GM23338 (cell line): ENCODE results near the gene CDYL. TPM values are rescaled to one million over a fixed set of nuclear protein-coding genes. Genes with fewer than 3 reads are reported as not detected.

ENCODE experiments used
- ATAC-seq: fragments of 200-7000 bp; cut with Tn5 transposase; 3 replicates; pipeline ENCODE4 v1.9.1; 2020
- DNase-seq: peaks from one replicate; pipeline ENCODE4 v3.0.0-alpha.2; 2015; ENCODE audit warnings: low spot score
- H2AFZ ChIP-seq: fragments of 200-600 bp; sonication (generic); 2 replicates; pipeline ENCODE4 v1.8.0; 2016; ENCODE audit warnings: antibody characterized with exemption, mild to moderate bottlenecking, moderate library complexity
- H3F3A ChIP-seq: fragments of 200-600 bp; sonication (generic); replicated peaks from 2 replicates; pipeline ENCODE4 v1.8.0; 2017; ENCODE audit warnings: antibody characterized with exemption, mixed run types, low read depth
- H3K27ac ChIP-seq: fragments of 200-600 bp; sonication (generic); 2 replicates; pipeline ENCODE4 v1.6.1; 2016; ENCODE audit warnings: low read depth
- H3K27me3 ChIP-seq: fragments of 200-600 bp; sonication (generic); 2 replicates; pipeline ENCODE4 v1.8.0; 2016; ENCODE audit warnings: mild to moderate bottlenecking, mixed run types, moderate library complexity; ENCODE audit not compliant: insufficient read depth
- H3K36me3 ChIP-seq: fragments of 200-600 bp; sonication (generic); 2 replicates; pipeline ENCODE4 v1.8.0; 2016; ENCODE audit warnings: mild to moderate bottlenecking; ENCODE audit not compliant: insufficient read depth
- H3K4me1 ChIP-seq: fragments of 200-600 bp; sonication (generic); 2 replicates; pipeline ENCODE4 v1.8.0; 2016; ENCODE audit warnings: mild to moderate bottlenecking, moderate library complexity; ENCODE audit not compliant: insufficient read depth
- H3K4me2 ChIP-seq: fragments of 200-600 bp; sonication (generic); 2 replicates; pipeline ENCODE4 v1.7.1; 2017; ENCODE audit warnings: mixed run types
- H3K4me3 ChIP-seq: fragments of 200-600 bp; sonication (generic); 2 replicates; pipeline ENCODE4 v1.6.1; 2016; ENCODE audit warnings: mixed run types
- H3K79me2 ChIP-seq: fragments of 200-600 bp; sonication (generic); replicated peaks from 2 replicates; pipeline ENCODE4 v1.8.0; 2017; ENCODE audit warnings: mild to moderate bottlenecking; ENCODE audit not compliant: insufficient read depth
- H3K9me2 ChIP-seq: fragments of 200-600 bp; sonication (generic); 2 replicates; pipeline ENCODE4 v1.8.0; 2017; ENCODE audit not compliant: insufficient read depth
- H4K20me1 ChIP-seq: fragments of 200-600 bp; sonication (generic); replicated peaks from 2 replicates; pipeline ENCODE4 v1.8.0; 2017; ENCODE audit warnings: mild to moderate bottlenecking; ENCODE audit not compliant: insufficient read depth
- H3K27ac Mint-ChIP-seq: 2 replicates; pipeline ENCODE4 v1.8.0; 2020; ENCODE audit warnings: inconsistent platforms, mild to moderate bottlenecking, moderate library complexity, mixed read lengths
- H3K27me3 Mint-ChIP-seq: 3 replicates; pipeline ENCODE4 v1.8.0; 2022; ENCODE audit warnings: low read depth, mild to moderate bottlenecking, moderate library complexity, mixed read lengths, inconsistent platforms; ENCODE audit not compliant: insufficient read depth, poor library complexity
- H3K36me3 Mint-ChIP-seq: 3 replicates; pipeline ENCODE4 v1.8.0; 2021; ENCODE audit warnings: low read depth, mild to moderate bottlenecking, inconsistent platforms, moderate library complexity, mixed read lengths
- H3K4me1 Mint-ChIP-seq: 3 replicates; pipeline ENCODE4 v1.8.0; 2020; ENCODE audit warnings: mild to moderate bottlenecking, inconsistent platforms, mixed read lengths
- H3K4me3 Mint-ChIP-seq: 3 replicates; pipeline ENCODE4 v1.8.0; 2021; ENCODE audit warnings: moderate library complexity, mild to moderate bottlenecking, inconsistent platforms, mixed read lengths
- H3K9me3 Mint-ChIP-seq: 3 replicates; pipeline ENCODE4 v1.8.0; 2020; ENCODE audit warnings: moderate library complexity, mild to moderate bottlenecking, inconsistent platforms, mixed read lengths
- CREB1 ChIP-seq: fragments of 250-450 bp; sonication (Bioruptor Pico); IDR thresholded peaks from 2 replicates; pipeline ENCODE4 v1.5.0; 2020; ENCODE audit warnings: low read depth, mild to moderate bottlenecking, moderate library complexity
- EZH2 ChIP-seq: fragments of 200-600 bp; sonication (generic); IDR thresholded peaks from one replicate; pipeline ENCODE4 v1.8.0; 2017; ENCODE audit warnings: antibody characterized with exemption, mild to moderate bottlenecking, low read depth; ENCODE audit not compliant: unreplicated experiment
- EZH2phosphoT487 ChIP-seq: fragments of 200-600 bp; sonication (generic); IDR thresholded peaks from one replicate; pipeline ENCODE4 v1.8.1; 2018; ENCODE audit warnings: antibody characterized with exemption; ENCODE audit not compliant: unreplicated experiment
- POLR2AphosphoS5 ChIP-seq: IDR thresholded peaks from 2 replicates; pipeline ENCODE4 v1.6.1; 2016; ENCODE audit warnings: antibody characterized with exemption, low read depth
- ZNF114 ChIP-seq: fragments of 250-450 bp; sonication (Bioruptor Pico); IDR thresholded peaks from 2 replicates; pipeline ENCODE4 v1.5.0; 2020; ENCODE audit warnings: mild to moderate bottlenecking, moderate library complexity
- polyA plus RNA-seq: library from polyadenylated mRNA; unstranded; fragments of >200 nt; fragmentation: Nextera tagmentation; extraction: Ambion mirVana; gene quantifications from 2 replicates; pipeline ENCODE4 v1.2.1, GENCODE V29; 2016
- total RNA-seq: library from RNA; depleted of rRNA; stranded (reverse); fragments of >200 nt; shearing (Covaris generic); gene quantifications from 2 replicates; pipeline ENCODE4 v1.2.3, GENCODE V29; 2014
- TF ChIP-seq, protein P1 (sequence below): IDR thresholded peaks from 2 replicates; pipeline ENCODE4 v1.6.1; 2016; ENCODE audit warnings: antibody characterized with exemption
- TF ChIP-seq, protein P2 (sequence below), 2 experiments: fragments of 200-600 bp in 1 of 2; sonication (generic) in 1 of 2; conservative IDR thresholded peaks; 2 replicates each; pipeline versions ENCODE4 v1.5.1 to v1.6.1; 2016 to 2017; ENCODE audit warnings: antibody characterized with exemption in 2 of 2, low read depth in 2 of 2, mild to moderate bottlenecking in 2 of 2, moderate library complexity in 1 of 2
- TF ChIP-seq, protein P3 (sequence below): fragments of 250-450 bp; sonication (Bioruptor Pico); IDR thresholded peaks from 2 replicates; pipeline ENCODE4 v1.5.0; 2020; ENCODE audit warnings: mild to moderate bottlenecking, moderate library complexity

CDYL gene
- total and polyA plus RNA-seq, 2 experiments from 2014 or later, result 67.2 to 128 TPM

DNA sequence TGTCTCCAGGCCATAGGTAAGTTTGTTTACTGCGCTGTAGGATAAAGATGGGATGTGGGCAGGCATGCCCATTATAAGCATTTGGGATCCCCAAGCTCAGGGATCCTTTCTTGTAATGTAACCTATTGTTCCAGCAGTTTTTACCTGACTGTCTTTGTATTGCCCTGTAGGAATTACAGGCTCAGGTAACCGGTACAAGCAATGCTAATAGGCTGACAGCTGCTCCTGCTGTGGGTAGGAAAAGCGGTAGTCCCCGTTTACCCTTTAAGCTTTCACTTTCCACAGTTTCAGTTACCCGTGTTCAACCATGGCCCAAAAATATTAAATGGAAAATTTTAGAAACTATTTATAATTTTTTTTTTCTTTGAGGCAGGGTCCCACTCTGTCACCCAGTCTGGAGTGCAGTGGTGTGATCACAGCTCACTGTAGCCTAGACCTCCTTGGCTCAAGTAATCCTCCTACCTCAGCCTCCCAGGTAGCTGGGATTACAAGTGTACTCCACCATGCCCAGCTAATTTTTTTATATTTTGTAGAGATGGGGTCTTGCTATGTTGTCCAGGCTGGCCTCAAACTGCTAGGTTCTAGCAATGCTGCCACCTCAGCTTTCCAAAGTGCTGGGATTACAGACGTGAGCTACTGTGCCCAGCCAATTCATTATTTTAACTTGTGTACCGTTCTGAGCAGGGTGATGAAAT, 108.6 kb downstream of the CDYL start:
- Mint-ChIP-seq H3K27ac (peak overlapping the region; percentile 34; the same call in 1 of the 2 replicates), H3K4me1 (peaks cover 69% of the 10 kb centered on the region), H3K36me3 (no peaks in the 10 kb centered on the region), H3K4me3 (no peak overlapping the region), H3K9me3 (no peaks in the 10 kb centered on the region), H3K27me3 (peaks cover 5% of the 10 kb centered on the region)
- Histone ChIP-seq H3K4me3 (no peak overlapping the region), H3K27me3 (no peaks in the 10 kb centered on the region), H3K9me2 (no peaks in the 10 kb centered on the region), H4K20me1 (peaks cover 70% of the 10 kb centered on the region), H3F3A (no peaks in the 10 kb centered on the region), H3K79me2 (peaks cover 100% of the 10 kb centered on the region), H3K36me3 (no peaks in the 10 kb centered on the region), H3K4me2 (peak overlapping the region; percentile 42; the same call in 1 of the 2 replicates), H2AFZ (no peak overlapping the region), H3K4me1 (peaks cover 19% of the 10 kb centered on the region; the same call in 1 of the 2 replicates), H3K27ac (no peak overlapping the region)
- DNase-seq (no peak), ATAC-seq (peak; percentile 90)
- TF ChIP-seq POLR2AphosphoS5, result 0 out of 2 replicates have a peak, but pooled peaks have one; percentile 17
- TF ChIP-seq, protein P1, sequence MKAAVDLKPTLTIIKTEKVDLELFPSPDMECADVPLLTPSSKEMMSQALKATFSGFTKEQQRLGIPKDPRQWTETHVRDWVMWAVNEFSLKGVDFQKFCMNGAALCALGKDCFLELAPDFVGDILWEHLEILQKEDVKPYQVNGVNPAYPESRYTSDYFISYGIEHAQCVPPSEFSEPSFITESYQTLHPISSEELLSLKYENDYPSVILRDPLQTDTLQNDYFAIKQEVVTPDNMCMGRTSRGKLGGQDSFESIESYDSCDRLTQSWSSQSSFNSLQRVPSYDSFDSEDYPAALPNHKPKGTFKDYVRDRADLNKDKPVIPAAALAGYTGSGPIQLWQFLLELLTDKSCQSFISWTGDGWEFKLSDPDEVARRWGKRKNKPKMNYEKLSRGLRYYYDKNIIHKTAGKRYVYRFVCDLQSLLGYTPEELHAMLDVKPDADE, result no peak

DNA sequence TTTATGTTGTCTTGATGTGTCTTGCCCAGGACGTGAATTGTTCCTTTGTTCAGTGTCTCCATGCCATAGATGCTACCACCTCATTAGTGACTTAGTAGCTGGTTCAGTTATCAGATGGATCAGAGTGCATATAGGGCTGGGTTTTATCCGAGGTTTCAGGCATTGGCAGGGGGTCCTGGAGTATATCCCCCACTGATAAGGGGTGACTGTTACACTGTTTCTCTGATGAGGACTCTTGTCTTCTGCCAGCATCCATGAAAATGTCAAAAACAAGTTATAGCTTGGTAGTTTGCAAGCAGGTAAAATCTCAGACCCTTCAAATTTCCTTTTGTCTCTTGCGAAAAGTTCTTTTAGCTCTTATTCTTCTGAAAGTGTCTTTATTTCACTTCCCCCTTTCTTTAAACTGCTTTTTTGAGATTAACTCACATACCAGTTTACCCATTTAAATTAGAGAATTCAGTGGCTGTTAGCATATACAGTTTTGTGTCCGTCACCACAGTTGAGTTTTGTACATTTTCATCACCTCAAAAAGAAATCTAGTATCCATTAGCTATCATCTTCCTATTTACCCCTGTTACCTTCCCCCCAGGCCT, 109.2 kb downstream of the CDYL start:
- H3K4me3 Mint-ChIP-seq, result no peak overlapping the region
- H3K4me2 ChIP-seq, result no peak overlapping the region
- no peaks in the 10 kb centered on the region for H3K9me3 Mint-ChIP-seq
- H3K27me3 ChIP-seq, result no peaks in the 10 kb centered on the region
- no peak overlapping the region for H2AFZ ChIP-seq
- H3K36me3 ChIP-seq, result no peaks in the 10 kb centered on the region
- H3K4me1 ChIP-seq, result peaks cover 19% of the 10 kb centered on the region; the same call in 1 of the 2 replicates
- H3K79me2 ChIP-seq, result peaks cover 100% of the 10 kb centered on the region
- peaks cover 70% of the 10 kb centered on the region for H3K4me1 Mint-ChIP-seq
- no peak for DNase-seq
- ATAC-seq, result no peak
- H3K27me3 Mint-ChIP-seq, result peaks cover 6% of the 10 kb centered on the region
- peaks cover 72% of the 10 kb centered on the region for H4K20me1 ChIP-seq
- H3K4me3 ChIP-seq, result no peak overlapping the region
- no peaks in the 10 kb centered on the region for H3F3A ChIP-seq
- H3K9me2 ChIP-seq, result no peaks in the 10 kb centered on the region
- H3K36me3 Mint-ChIP-seq, result no peaks in the 10 kb centered on the region
- no peak overlapping the region for H3K27ac ChIP-seq
- no peak overlapping the region for H3K27ac Mint-ChIP-seq
- TF ChIP-seq, protein P2, sequence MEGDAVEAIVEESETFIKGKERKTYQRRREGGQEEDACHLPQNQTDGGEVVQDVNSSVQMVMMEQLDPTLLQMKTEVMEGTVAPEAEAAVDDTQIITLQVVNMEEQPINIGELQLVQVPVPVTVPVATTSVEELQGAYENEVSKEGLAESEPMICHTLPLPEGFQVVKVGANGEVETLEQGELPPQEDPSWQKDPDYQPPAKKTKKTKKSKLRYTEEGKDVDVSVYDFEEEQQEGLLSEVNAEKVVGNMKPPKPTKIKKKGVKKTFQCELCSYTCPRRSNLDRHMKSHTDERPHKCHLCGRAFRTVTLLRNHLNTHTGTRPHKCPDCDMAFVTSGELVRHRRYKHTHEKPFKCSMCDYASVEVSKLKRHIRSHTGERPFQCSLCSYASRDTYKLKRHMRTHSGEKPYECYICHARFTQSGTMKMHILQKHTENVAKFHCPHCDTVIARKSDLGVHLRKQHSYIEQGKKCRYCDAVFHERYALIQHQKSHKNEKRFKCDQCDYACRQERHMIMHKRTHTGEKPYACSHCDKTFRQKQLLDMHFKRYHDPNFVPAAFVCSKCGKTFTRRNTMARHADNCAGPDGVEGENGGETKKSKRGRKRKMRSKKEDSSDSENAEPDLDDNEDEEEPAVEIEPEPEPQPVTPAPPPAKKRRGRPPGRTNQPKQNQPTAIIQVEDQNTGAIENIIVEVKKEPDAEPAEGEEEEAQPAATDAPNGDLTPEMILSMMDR (conservative IDR thresholded peaks at IDR 0.05; ENCODE audit: low read depth in 2 of 2), result no peak
- TF ChIP-seq CREB1, result no peak
- no peak for TF ChIP-seq EZH2
- TF ChIP-seq, protein P3, sequence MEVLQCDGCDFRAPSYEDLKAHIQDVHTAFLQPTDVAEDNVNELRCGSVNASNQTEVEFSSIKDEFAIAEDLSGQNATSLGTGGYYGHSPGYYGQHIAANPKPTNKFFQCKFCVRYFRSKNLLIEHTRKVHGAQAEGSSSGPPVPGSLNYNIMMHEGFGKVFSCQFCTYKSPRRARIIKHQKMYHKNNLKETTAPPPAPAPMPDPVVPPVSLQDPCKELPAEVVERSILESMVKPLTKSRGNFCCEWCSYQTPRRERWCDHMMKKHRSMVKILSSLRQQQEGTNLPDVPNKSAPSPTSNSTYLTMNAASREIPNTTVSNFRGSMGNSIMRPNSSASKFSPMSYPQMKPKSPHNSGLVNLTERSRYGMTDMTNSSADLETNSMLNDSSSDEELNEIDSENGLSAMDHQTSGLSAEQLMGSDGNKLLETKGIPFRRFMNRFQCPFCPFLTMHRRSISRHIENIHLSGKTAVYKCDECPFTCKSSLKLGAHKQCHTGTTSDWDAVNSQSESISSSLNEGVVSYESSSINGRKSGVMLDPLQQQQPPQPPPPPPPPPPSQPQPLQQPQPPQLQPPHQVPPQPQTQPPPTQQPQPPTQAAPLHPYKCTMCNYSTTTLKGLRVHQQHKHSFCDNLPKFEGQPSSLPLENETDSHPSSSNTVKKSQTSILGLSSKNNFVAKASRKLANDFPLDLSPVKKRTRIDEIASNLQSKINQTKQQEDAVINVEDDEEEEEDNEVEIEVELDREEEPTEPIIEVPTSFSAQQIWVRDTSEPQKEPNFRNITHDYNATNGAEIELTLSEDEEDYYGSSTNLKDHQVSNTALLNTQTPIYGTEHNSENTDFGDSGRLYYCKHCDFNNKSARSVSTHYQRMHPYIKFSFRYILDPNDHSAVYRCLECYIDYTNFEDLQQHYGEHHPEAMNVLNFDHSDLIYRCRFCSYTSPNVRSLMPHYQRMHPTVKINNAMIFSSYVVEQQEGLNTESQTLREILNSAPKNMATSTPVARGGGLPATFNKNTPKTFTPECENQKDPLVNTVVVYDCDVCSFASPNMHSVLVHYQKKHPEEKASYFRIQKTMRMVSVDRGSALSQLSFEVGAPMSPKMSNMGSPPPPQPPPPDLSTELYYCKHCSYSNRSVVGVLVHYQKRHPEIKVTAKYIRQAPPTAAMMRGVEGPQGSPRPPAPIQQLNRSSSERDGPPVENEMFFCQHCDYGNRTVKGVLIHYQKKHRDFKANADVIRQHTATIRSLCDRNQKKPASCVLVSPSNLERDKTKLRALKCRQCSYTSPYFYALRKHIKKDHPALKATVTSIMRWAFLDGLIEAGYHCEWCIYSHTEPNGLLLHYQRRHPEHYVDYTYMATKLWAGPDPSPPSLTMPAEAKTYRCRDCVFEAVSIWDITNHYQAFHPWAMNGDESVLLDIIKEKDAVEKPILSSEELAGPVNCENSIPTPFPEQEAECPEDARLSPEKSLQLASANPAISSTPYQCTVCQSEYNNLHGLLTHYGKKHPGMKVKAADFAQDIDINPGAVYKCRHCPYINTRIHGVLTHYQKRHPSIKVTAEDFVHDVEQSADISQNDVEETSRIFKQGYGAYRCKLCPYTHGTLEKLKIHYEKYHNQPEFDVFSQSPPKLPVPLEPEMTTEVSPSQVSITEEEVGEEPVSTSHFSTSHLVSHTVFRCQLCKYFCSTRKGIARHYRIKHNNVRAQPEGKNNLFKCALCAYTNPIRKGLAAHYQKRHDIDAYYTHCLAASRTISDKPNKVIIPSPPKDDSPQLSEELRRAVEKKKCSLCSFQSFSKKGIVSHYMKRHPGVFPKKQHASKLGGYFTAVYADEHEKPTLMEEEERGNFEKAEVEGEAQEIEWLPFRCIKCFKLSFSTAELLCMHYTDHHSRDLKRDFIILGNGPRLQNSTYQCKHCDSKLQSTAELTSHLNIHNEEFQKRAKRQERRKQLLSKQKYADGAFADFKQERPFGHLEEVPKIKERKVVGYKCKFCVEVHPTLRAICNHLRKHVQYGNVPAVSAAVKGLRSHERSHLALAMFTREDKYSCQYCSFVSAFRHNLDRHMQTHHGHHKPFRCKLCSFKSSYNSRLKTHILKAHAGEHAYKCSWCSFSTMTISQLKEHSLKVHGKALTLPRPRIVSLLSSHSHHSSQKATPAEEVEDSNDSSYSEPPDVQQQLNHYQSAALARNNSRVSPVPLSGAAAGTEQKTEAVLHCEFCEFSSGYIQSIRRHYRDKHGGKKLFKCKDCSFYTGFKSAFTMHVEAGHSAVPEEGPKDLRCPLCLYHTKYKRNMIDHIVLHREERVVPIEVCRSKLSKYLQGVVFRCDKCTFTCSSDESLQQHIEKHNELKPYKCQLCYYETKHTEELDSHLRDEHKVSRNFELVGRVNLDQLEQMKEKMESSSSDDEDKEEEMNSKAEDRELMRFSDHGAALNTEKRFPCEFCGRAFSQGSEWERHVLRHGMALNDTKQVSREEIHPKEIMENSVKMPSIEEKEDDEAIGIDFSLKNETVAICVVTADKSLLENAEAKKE (CRISPR knock-in tag), result no peak
- TF ChIP-seq ZNF114 (CRISPR knock-in tag), result no peak
- TF ChIP-seq EZH2phosphoT487, result no peak
